Measurements from ENCODE around the gene LRBA. TPM values are rescaled to one million over a fixed set of nuclear protein-coding genes. Genes with fewer than 3 reads are reported as not detected.

The LRBA gene
- total RNA-seq, 1 donor from 2014 or later, result 26.4 TPM

GRCh38 chr4:150250998-150251651, 764.0 kb downstream of the LRBA start:
- peaks cover 15% of the 10 kb centered on the region for H3K36me3 Mint-ChIP-seq (ENCODE audit: unreplicated experiment)
- no peak overlapping the region for H3K4me3 Mint-ChIP-seq (ENCODE audit: unreplicated experiment)
- no peak for DNase-seq
- no peak overlapping the region for H3K27ac Mint-ChIP-seq (ENCODE audit: unreplicated experiment)
- H3K27me3 Mint-ChIP-seq (ENCODE audit: unreplicated experiment), result peaks cover 5% of the 10 kb centered on the region
- TF ChIP-seq, protein P1, sequence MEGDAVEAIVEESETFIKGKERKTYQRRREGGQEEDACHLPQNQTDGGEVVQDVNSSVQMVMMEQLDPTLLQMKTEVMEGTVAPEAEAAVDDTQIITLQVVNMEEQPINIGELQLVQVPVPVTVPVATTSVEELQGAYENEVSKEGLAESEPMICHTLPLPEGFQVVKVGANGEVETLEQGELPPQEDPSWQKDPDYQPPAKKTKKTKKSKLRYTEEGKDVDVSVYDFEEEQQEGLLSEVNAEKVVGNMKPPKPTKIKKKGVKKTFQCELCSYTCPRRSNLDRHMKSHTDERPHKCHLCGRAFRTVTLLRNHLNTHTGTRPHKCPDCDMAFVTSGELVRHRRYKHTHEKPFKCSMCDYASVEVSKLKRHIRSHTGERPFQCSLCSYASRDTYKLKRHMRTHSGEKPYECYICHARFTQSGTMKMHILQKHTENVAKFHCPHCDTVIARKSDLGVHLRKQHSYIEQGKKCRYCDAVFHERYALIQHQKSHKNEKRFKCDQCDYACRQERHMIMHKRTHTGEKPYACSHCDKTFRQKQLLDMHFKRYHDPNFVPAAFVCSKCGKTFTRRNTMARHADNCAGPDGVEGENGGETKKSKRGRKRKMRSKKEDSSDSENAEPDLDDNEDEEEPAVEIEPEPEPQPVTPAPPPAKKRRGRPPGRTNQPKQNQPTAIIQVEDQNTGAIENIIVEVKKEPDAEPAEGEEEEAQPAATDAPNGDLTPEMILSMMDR (IDR thresholded peaks at IDR 0.05; ENCODE audit: partially characterized antibody, unreplicated experiment), result no peak
- peaks cover 2% of the 10 kb centered on the region for H3K4me1 Mint-ChIP-seq (ENCODE audit: low read depth, unreplicated experiment)
- peaks cover 5% of the 10 kb centered on the region for H3K9me3 Mint-ChIP-seq (ENCODE audit: unreplicated experiment)

- H3K4me3 Mint-ChIP-seq (ENCODE audit: unreplicated experiment), result peak overlapping the region; percentile 34
- peaks cover 2% of the 10 kb centered on the region for H3K4me1 Mint-ChIP-seq (ENCODE audit: low read depth, unreplicated experiment)
- H3K9me3 Mint-ChIP-seq (ENCODE audit: unreplicated experiment), result peaks cover 5% of the 10 kb centered on the region
- TF ChIP-seq, protein P1 (IDR thresholded peaks at IDR 0.05; ENCODE audit: partially characterized antibody, unreplicated experiment), result no peak
- H3K36me3 Mint-ChIP-seq (ENCODE audit: unreplicated experiment), result peaks cover 15% of the 10 kb centered on the region
- DNase-seq, result no peak
- peaks cover 5% of the 10 kb centered on the region for H3K27me3 Mint-ChIP-seq (ENCODE audit: unreplicated experiment)
- H3K27ac Mint-ChIP-seq (ENCODE audit: unreplicated experiment), result no peak overlapping the region
Observed at GRCh38 chr4:150250293-150250997, 764.6 kb downstream of the LRBA start.

DNA sequence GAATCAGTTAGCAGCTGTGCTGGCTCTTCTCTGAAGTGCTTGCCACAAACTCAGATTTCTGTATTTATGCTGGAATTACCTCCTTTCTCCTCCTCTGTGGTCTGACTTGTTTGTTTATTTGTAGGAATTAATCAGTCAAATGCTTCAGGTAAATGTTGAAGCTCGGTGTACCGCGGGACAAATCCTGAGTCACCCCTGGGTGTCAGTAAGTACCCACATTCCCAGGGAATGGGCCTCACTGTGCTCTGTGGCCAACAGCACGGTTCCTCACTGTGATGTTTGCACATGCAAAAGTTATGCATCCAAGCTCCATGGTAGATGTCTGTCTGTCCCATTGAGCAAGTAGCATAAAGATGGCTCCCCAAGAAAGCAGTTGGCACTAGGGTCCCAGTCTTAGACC, 766.9 kb downstream of the LRBA start:
- H3K4me1 Mint-ChIP-seq (ENCODE audit: low read depth, unreplicated experiment), result peaks cover 2% of the 10 kb centered on the region
- no peak for DNase-seq
- H3K36me3 Mint-ChIP-seq (ENCODE audit: unreplicated experiment), result peaks cover 10% of the 10 kb centered on the region
- H3K9me3 Mint-ChIP-seq (ENCODE audit: unreplicated experiment), result peaks cover 5% of the 10 kb centered on the region
- no peak overlapping the region for H3K4me3 Mint-ChIP-seq (ENCODE audit: unreplicated experiment)
- peaks cover 4% of the 10 kb centered on the region for H3K27me3 Mint-ChIP-seq (ENCODE audit: unreplicated experiment)
- H3K27ac Mint-ChIP-seq (ENCODE audit: unreplicated experiment), result no peak overlapping the region
- TF ChIP-seq, protein P1 (IDR thresholded peaks at IDR 0.05; ENCODE audit: partially characterized antibody, unreplicated experiment), result no peak

GRCh38 chr4:150247184-150247583, 767.9 kb downstream of the LRBA start:
- Mint-ChIP-seq H3K4me3 (ENCODE audit: unreplicated experiment) (no peak overlapping the region), H3K36me3 (ENCODE audit: unreplicated experiment) (peaks cover 3% of the 10 kb centered on the region), H3K27ac (ENCODE audit: unreplicated experiment) (no peak overlapping the region), H3K9me3 (ENCODE audit: unreplicated experiment) (peaks cover 5% of the 10 kb centered on the region), H3K27me3 (ENCODE audit: unreplicated experiment) (peaks cover 1% of the 10 kb centered on the region), H3K4me1 (ENCODE audit: low read depth, unreplicated experiment) (peaks cover 3% of the 10 kb centered on the region)
- DNase-seq, result no peak
- TF ChIP-seq, protein P1 (IDR thresholded peaks at IDR 0.05; ENCODE audit: partially characterized antibody, unreplicated experiment), result no peak

DNA sequence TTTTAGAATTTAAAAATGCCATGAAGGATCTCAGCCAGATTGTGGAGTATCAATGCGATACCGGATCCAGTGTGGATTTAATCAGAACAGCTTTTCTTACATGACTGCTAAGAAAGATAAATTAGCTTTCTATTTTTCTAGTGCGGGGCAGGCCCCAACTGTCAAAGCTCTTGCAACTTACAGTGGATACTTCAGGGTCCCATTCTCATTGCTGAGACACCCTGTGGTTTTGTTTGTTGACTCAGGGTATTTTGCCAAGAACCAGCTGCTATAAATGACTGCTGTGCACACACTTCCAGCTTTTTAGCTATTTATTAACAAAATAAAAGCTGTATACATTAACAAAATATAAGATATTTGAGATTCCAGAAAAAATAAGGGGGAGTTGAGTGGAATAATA, 770.5 kb downstream of the LRBA start:
- no peak overlapping the region for H3K4me3 Mint-ChIP-seq (ENCODE audit: unreplicated experiment)
- DNase-seq, result no peak
- peaks cover 4% of the 10 kb centered on the region for H3K4me1 Mint-ChIP-seq (ENCODE audit: low read depth, unreplicated experiment)
- H3K36me3 Mint-ChIP-seq (ENCODE audit: unreplicated experiment), result no peaks in the 10 kb centered on the region
- peaks cover 2% of the 10 kb centered on the region for H3K9me3 Mint-ChIP-seq (ENCODE audit: unreplicated experiment)
- H3K27me3 Mint-ChIP-seq (ENCODE audit: unreplicated experiment), result no peaks in the 10 kb centered on the region
- TF ChIP-seq, protein P1 (IDR thresholded peaks at IDR 0.05; ENCODE audit: partially characterized antibody, unreplicated experiment), result no peak
- no peak overlapping the region for H3K27ac Mint-ChIP-seq (ENCODE audit: unreplicated experiment)

All from glutamatergic neuron (in vitro differentiated cells).